CD14-positive monocyte (primary cell): ENCODE data around the gene ESRRA. TPM values are rescaled to one million over a fixed set of nuclear protein-coding genes. Genes with fewer than 3 reads are reported as not detected.

ENCODE experiments used
- DNase-seq, 3 donors: peaks; one replicate each; pipeline ENCODE4 v3.0.0-alpha.2; 2011 to 2022
- H2AFZ ChIP-seq: 2 replicates; pipeline ENCODE4 v1.6.0; 2012; ENCODE audit warnings: mild to moderate bottlenecking, low read depth, low read length, inconsistent platforms; ENCODE audit not compliant: insufficient read depth, poor library complexity, severe bottlenecking
- H3K27ac ChIP-seq, 2 donors: 1 replicate in 1 of 2; 2 replicates in 1 of 2; pipeline ENCODE4 v1.5.1; 2012 to 2013; ENCODE audit warnings: low read length in 2 of 2, control low read depth in 1 of 2, inconsistent platforms in 1 of 2, low read depth in 1 of 2, mild to moderate bottlenecking in 1 of 2
- H3K27me3 ChIP-seq, 2 donors: one replicate each; pipeline versions ENCODE4 v1.6.0 to v1.6.1; 2011 to 2013; ENCODE audit warnings: low read length in 2 of 2; ENCODE audit not compliant: control insufficient read depth in 2 of 2, insufficient read depth in 2 of 2
- H3K36me3 ChIP-seq, 2 donors: replicated peaks in 1 of 2; 1 replicate in 1 of 2; 2 replicates in 1 of 2; pipeline versions ENCODE4 v1.5.1 to v1.6.1; 2012 to 2013; ENCODE audit warnings: low read length in 2 of 2, control low read depth in 1 of 2, inconsistent platforms in 1 of 2, mild to moderate bottlenecking in 1 of 2; ENCODE audit not compliant: insufficient read depth in 2 of 2, control insufficient read depth in 1 of 2
- H3K4me1 ChIP-seq, 2 donors: 1 replicate in 1 of 2; 2 replicates in 1 of 2; pipeline versions ENCODE4 v1.5.1 to v1.6.1; 2012 to 2013; ENCODE audit warnings: low read length in 2 of 2, control low read depth in 1 of 2, inconsistent platforms in 1 of 2, mild to moderate bottlenecking in 1 of 2, moderate library complexity in 1 of 2; ENCODE audit not compliant: insufficient read depth in 2 of 2, control insufficient read depth in 1 of 2
- H3K4me2 ChIP-seq: replicated peaks from 2 replicates; pipeline ENCODE3; 2012; ENCODE audit warnings: low read length, moderate library complexity, mild to moderate bottlenecking; ENCODE audit not compliant: poor library complexity, severe bottlenecking; ENCODE audit errors: extremely low read depth
- H3K4me3 ChIP-seq, 3 experiments: fragments of 200-600 bp in 1 of 3; sonication (generic) in 1 of 3; replicated peaks in 1 of 3; 1 replicate in 2 of 3; 2 replicates in 1 of 3; pipeline ENCODE4 v1.5.1; 2011 to 2013; ENCODE audit warnings: low read length in 3 of 3, mild to moderate bottlenecking in 3 of 3, control low read depth in 2 of 3, low read depth in 2 of 3, inconsistent platforms in 1 of 3, moderate library complexity in 1 of 3
- H3K79me2 ChIP-seq: 2 replicates; pipeline ENCODE4 v1.6.0; 2012; ENCODE audit warnings: mild to moderate bottlenecking, control low read depth, inconsistent platforms, low read length, moderate library complexity; ENCODE audit not compliant: insufficient read depth
- H3K9ac ChIP-seq: 2 replicates; pipeline ENCODE4 v1.6.0; 2017; ENCODE audit warnings: low read length, mild to moderate bottlenecking; ENCODE audit not compliant: insufficient read depth, poor library complexity, severe bottlenecking
- H3K9me3 ChIP-seq, 2 donors: replicated peaks in 1 of 2; 1 replicate in 1 of 2; 2 replicates in 1 of 2; pipeline versions ENCODE4 v1.5.1 to v1.6.1; 2012 to 2013; ENCODE audit warnings: low read length in 2 of 2, control low read depth in 1 of 2; ENCODE audit not compliant: control insufficient read depth in 1 of 2, insufficient read depth in 1 of 2
- H4K20me1 ChIP-seq: 2 replicates; pipeline ENCODE4 v1.6.0; 2012; ENCODE audit warnings: mild to moderate bottlenecking, low read length, control low read depth, moderate library complexity; ENCODE audit not compliant: insufficient read depth
- H3K27ac Mint-ChIP-seq, 7 donors: one replicate each; pipeline ENCODE4 v1.8.0; 2020; ENCODE audit warnings: mild to moderate bottlenecking in 7 of 7, mixed read lengths in 7 of 7, moderate library complexity in 6 of 7, inconsistent platforms in 2 of 7
- H3K27me3 Mint-ChIP-seq, 3 donors: one replicate each; pipeline ENCODE4 v1.8.0; 2021 to 2022; ENCODE audit warnings: low read depth in 3 of 3, mild to moderate bottlenecking in 3 of 3, mixed read lengths in 3 of 3, moderate library complexity in 3 of 3, inconsistent platforms in 1 of 3
- H3K36me3 Mint-ChIP-seq, 2 donors: one replicate each; pipeline ENCODE4 v1.8.0; 2020; ENCODE audit warnings: mixed read lengths in 2 of 2, inconsistent platforms in 1 of 2, mild to moderate bottlenecking in 1 of 2
- H3K4me1 Mint-ChIP-seq: one replicate; pipeline ENCODE4 v1.8.0; 2020; ENCODE audit warnings: mild to moderate bottlenecking, mixed read lengths
- H3K4me3 Mint-ChIP-seq, 2 donors: one replicate each; pipeline ENCODE4 v1.8.0; 2020; ENCODE audit warnings: mild to moderate bottlenecking in 2 of 2, mixed read lengths in 2 of 2, moderate library complexity in 1 of 2
- H3K9me3 Mint-ChIP-seq, 7 donors: one replicate each; pipeline ENCODE4 v1.8.0; 2020 to 2022; ENCODE audit warnings: mixed read lengths in 7 of 7, mild to moderate bottlenecking in 6 of 7, moderate library complexity in 6 of 7, inconsistent platforms in 2 of 7
- WGBS: methylation state at CpG from one replicate; pipeline ENCODE4 v1.1.5; 2013; ENCODE audit warnings: missing lambda C conversion rate; ENCODE audit not compliant: insufficient coverage; 5-methylcytosine and 5-hydroxymethylcytosine counted together
- intact Hi-C, 2 donors: fragments of 100-400 bp; cut with micrococcal nuclease; formaldehyde crosslinking; loops; one replicate each; pipeline versions ENCODE4 v1.15.0 to v1.15.1; 2023
- polyA plus RNA-seq, 3 donors: library from polyadenylated mRNA; depleted of rRNA in 1 of 3; unstranded in 2 of 3; stranded (reverse) in 1 of 3; fragments of 300-500 nt in 2 of 3; fragments of >200 nt in 1 of 3; fragmentation: Illumina TruSeq in 2 of 3; gene quantifications; 1 replicate in 2 of 3; 2 replicates in 1 of 3; pipeline ENCODE4 v1.2.3, GENCODE V29; 2012 to 2021
- TF ChIP-seq, protein P1 (sequence below): fragments of 200-600 bp; IDR thresholded peaks from one replicate; pipeline ENCODE4 v1.8.0; 2022; ENCODE audit warnings: antibody characterized with exemption, mild to moderate bottlenecking

Gene ESRRA
- polyA plus RNA-seq, 3 donors: 15.3 to 45.7 (median 18.3) TPM

DNA sequence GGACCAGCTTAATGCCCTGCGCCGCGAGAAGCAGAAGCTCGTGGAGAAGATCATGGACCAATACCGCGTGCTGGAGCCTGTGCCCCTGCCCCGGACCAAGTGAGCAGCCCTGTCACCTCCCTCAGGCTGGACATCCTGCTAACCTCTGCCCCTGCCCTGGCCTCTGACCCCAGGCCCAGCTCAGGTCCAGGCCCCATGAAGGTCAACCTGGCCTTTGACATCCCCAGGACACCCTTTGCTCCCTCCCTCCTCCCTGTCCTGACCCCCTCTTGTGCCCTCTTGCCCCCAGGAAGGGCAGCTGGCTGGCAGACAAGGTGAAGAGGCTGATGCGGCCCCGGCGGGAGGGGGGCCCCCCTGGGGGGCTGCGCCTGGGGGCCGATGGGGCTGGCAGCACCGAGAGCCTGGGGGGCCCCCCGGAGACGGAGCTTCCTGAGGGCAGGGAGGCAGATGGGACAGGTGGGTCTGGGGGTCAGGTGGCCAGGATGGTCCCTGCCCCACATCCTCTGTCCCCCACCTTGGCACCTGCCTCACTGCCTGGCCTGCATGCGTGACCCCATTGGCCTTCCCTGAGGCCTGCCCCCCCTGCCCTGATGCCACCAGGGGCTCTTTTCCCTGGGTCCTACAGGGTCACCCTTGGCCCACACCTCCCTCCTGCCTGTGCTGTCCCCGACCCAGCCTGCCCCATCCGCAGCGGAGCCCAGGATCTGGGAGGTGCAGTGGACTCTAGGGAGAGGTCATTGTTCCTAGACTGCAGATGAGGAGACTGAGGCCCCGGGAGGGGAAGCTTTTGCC lies 48.6 kb downstream of the ESRRA start:
- peaks cover 25% of the 10 kb centered on the region for H3K4me1 Mint-ChIP-seq
- TF ChIP-seq, protein P1, sequence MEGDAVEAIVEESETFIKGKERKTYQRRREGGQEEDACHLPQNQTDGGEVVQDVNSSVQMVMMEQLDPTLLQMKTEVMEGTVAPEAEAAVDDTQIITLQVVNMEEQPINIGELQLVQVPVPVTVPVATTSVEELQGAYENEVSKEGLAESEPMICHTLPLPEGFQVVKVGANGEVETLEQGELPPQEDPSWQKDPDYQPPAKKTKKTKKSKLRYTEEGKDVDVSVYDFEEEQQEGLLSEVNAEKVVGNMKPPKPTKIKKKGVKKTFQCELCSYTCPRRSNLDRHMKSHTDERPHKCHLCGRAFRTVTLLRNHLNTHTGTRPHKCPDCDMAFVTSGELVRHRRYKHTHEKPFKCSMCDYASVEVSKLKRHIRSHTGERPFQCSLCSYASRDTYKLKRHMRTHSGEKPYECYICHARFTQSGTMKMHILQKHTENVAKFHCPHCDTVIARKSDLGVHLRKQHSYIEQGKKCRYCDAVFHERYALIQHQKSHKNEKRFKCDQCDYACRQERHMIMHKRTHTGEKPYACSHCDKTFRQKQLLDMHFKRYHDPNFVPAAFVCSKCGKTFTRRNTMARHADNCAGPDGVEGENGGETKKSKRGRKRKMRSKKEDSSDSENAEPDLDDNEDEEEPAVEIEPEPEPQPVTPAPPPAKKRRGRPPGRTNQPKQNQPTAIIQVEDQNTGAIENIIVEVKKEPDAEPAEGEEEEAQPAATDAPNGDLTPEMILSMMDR: no peak
- H3K4me2 ChIP-seq: no peak overlapping the region
- WGBS: 86% methylated on average over 11 of the region's 20 CpGs
- peaks cover 55 to 74% of the 10 kb centered on the region in 2 donors for H3K36me3 ChIP-seq
- H3K9me3 ChIP-seq: no peaks in the 10 kb centered on the region
- no peaks in the 10 kb centered on the region for H3K27me3 ChIP-seq
- intact Hi-C loops: no loop called here
- H3K4me1 ChIP-seq: peaks cover 29 to 38% of the 10 kb centered on the region in 2 donors
- H3K27ac Mint-ChIP-seq: peak overlapping the region in 1 of 7 donors; percentile 40
- no peak overlapping the region for H3K9ac ChIP-seq
- H3K27me3 Mint-ChIP-seq: no peaks in the 10 kb centered on the region
- peaks cover 7% of the 10 kb centered on the region for H3K79me2 ChIP-seq
- no peak overlapping the region for H2AFZ ChIP-seq
- no peak for DNase-seq
- H3K36me3 Mint-ChIP-seq: peaks cover 36 to 72% of the 10 kb centered on the region in 2 donors
- peaks cover 83% of the 10 kb centered on the region for H4K20me1 ChIP-seq
- no peak overlapping the region for H3K4me3 ChIP-seq
- no peak overlapping the region for H3K27ac ChIP-seq
- no peaks in the 10 kb centered on the region for H3K9me3 Mint-ChIP-seq
- H3K4me3 Mint-ChIP-seq: no peak overlapping the region

DNA sequence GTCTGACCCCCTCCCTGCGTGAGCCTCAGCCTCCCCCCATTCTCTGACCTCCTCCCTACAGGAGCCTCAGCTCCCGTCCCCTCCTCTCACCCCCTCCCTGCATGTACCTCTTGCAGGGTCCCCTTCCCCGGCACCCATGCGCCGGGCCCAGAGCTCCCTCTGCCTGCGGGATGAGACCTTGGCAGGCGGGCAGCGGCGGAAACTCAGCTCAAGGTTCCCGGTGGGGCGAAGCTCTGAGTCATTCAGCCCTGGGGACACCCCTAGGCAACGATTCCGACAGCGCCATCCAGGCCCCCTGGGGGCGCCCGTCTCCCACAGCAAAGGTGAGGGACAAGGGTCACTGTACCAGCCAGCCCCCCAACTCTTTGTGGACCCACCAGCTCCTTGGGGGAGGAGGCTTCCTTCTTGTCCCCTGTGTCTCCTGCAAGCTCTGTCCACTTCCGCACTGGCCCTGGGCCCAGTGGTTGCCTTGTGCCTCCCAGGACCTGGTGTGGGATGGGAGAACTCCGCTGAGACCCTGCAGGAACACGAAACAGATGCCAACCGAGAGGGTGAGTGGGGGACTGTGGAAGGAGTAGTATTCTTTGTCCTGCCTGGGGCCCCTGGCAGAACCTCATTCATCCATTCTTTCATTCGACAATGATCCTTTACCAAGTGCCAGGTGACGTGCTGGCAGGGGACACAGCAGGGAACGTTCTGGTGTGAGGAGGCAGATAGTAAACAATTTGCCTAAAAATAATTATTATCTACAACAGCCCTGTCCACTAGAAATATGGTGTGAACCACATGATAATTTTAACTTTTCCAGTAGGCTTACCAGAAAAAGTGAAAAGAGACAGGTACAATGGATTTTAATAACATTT lies 50.0 kb downstream of the ESRRA start:
- Mint-ChIP-seq H3K36me3 (peaks cover 26 to 59% of the 10 kb centered on the region in 2 donors), H3K4me1 (peaks cover 34% of the 10 kb centered on the region), H3K4me3 (peak overlapping the region in 1 of 2 donors; percentile 71), H3K27me3 (no peaks in the 10 kb centered on the region), H3K27ac (peak overlapping the region in 5 of 7 donors; percentile 15 to 71 (median 41)), H3K9me3 (no peaks in the 10 kb centered on the region)
- H3K27me3 ChIP-seq: no peaks in the 10 kb centered on the region
- H2AFZ ChIP-seq: no peak overlapping the region
- H4K20me1 ChIP-seq: peaks cover 86% of the 10 kb centered on the region
- no peak overlapping the region for H3K4me3 ChIP-seq
- no peak overlapping the region for H3K9ac ChIP-seq
- intact Hi-C loops: loop anchor here (5.0 kb wide), 1 partner anchor 38 kb away; the partner anchor contains the start of genes PRDX5 (in 2 of the 2) and TRMT112 (in 2 of the 2)
- peaks cover 20% of the 10 kb centered on the region for H3K79me2 ChIP-seq
- TF ChIP-seq, protein P1: peak; percentile 63
- peak overlapping the region; percentile 24 to 34 for H3K27ac ChIP-seq
- H3K9me3 ChIP-seq: no peaks in the 10 kb centered on the region
- peak; percentile 60 to 84 (median 76) for DNase-seq
- peaks cover 43 to 60% of the 10 kb centered on the region in 2 donors for H3K36me3 ChIP-seq
- WGBS: 8% methylated on average over 17 of the region's 23 CpGs
- peaks cover 36 to 51% of the 10 kb centered on the region in 2 donors for H3K4me1 ChIP-seq
- H3K4me2 ChIP-seq: peak overlapping the region; percentile 37
